T47D (cell line): ENCODE data around the gene EPS8L1.
A peak's percentile ranks its signal among the peaks of the same experiment; 100 is the strongest.
"Not testable (repeated sequence)": the region's sequence is repeated elsewhere in the genome, so short reads cannot be mapped to it uniquely, and the experiment has no call there.

ENCODE experiments used
- DNase-seq, 2 experiments: peaks; one replicate each; pipeline versions ENCODE4 v3.0.0 to v3.0.0-alpha.2; 2011 to 2012; ENCODE audit warnings: low read depth in 1 of 2, low spot score in 1 of 2
- JUND ChIP-seq: IDR thresholded peaks from 2 replicates; pipeline ENCODE4 v1.6.1; 2012; ENCODE audit warnings: low read depth
- in situ Hi-C: cut with HindIII; loops from 2 replicates; pipeline ENCODE4 v1.10.0; 2016; ENCODE audit warnings: low sequenced_read_pairs, low pct_unique_long_range_greater_than_20kb

Gene EPS8L1

DNA sequence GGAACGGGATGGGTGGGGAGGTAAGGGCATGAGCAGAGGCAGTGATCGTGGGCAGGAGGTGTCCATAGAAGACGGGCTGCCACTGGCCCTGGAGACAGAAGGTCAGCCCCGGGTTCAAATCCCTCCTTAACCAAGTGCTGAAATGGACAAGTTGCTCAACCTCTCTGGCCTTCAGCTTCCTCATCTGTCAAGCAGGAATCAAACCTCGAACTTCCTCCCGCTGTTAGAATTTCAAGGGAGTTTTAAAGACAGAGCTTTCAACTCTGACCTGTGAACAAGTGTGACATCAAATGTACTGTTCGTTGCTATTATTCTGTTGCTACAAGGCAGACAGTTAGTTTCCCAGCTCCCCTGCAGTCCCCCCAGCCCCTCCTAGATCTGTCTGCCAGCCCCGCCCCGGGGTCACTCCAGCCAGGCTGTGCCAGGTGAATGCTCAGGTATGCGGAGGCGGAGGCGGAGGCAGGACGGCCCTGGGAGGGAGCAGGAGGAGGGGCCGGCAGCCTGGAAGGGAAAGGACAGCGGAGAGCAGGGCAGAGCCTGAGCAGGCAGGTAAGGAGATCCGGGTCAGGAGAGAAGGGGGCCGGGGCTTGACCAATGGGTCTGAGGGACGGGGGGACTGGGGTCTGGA is at the start of gene EPS8L1:
EPS8L1 (plus strand) TSS at position 499 of the 628 bp plus-strand sequence. CDS start 576 bp downstream, outside the sequence.
- peak; percentile 67 to 87 for DNase-seq
- in situ Hi-C loops = no loop called here
- no peak for TF ChIP-seq JUND

DNA sequence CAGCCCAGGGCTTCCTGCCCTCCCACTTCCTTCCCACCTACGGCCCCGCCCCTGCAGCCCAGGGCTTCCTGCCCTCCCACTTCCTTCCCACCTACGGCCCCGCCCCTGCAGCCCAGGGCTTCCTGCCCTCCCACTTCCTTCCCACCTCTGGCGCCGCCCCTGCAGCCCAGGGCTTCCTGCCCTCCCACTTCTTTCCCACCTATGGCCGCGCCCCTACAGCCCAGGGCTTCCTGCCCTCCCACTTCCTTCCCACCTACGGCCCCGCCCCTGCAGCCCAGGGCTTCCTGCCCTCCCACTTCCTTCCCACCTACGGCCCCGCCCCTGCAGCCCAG is 48.6 kb upstream of the EPS8L1 start:
- in situ Hi-C loops = not testable (repeated sequence)
- DNase-seq = peak in 1 of 2 experiments; percentile 93

DNA sequence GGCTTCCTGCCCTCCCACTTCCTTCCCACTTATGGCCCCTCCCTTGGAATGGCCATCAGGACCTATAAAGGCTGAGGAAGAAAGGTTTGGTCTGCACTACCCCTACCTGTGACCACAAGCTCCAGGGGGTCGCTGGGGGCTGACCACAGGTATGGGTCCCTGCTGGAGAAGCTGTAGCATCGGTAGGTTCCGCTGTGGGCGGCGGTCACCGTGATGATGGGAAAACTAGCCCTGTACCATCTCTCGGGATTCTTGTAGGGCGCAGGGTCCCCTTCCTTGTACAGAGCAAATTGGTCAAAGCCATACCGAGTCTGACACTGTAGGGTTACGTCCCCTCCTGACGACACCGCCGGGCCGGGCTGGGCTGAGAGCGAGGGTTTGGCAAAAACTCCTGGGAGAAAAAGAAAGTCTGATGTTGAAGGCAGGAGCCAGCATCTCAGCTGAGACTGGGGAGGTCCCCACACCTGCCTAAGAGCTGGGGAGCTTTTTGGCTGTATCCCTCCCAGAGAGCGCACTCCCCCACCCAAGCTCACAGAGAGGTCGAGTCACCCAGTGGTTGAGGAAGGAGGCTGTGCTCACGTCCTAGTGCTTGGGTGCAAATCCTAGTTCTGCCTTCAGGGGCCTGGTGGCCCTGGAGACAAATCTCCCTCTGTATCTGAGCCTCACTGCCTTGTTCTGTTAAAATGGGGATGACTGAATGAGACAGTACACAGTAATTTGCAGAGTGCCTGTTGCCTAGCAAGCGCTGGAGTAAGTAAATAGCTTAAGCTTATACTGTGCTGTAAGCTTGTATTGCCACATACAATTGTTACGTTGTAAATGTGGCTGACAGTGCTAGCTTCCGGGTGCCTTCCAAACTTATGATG is 48.0 kb upstream of the EPS8L1 start:
- in situ Hi-C loops = no loop called here
- peak; percentile 21 to 61 for DNase-seq
- no peak for TF ChIP-seq JUND

DNA sequence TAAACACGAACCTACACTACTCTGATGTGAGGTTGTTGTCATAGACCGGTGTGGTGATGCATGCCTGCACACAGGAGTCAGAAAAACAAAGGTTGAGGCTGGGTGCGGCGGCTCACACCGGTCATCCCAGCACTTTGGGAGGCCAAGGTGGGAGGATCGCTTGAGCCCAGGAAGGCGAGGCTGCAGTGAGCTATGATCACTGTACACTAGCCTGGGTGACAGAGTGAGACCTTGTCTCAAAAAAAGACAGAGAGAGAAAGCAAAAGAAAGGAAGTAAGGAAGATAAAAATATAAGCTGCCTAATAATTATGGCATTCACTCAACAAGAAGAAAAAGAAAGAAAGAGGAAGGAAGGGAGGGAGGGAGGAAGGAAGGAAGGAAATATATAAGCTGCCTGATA is 46.9 kb upstream of the EPS8L1 start:
- no peak for TF ChIP-seq JUND
- in situ Hi-C loops = no loop called here
- no peak for DNase-seq

DNA sequence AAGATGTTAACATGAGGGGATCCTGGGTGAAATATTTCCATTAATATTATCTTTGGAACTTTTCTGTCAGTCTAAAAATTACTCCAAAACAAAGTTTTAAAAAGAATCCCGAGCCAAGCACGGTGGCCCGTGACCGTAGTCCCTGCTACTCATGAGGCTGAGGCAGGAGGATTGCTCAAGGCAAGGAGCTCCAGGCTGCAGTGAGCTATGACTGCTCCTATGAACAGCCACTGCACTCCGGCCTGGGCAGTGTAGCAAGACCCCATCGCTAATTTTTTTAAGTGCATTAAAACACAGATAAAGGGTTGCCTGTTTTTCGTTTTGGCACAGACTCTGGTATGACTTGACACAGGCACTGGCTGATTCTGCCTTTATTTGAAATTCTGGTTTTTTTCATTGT is 44.5 kb upstream of the EPS8L1 start:
- TF ChIP-seq JUND = no peak
- in situ Hi-C loops = no loop called here
- DNase-seq = no peak

DNA sequence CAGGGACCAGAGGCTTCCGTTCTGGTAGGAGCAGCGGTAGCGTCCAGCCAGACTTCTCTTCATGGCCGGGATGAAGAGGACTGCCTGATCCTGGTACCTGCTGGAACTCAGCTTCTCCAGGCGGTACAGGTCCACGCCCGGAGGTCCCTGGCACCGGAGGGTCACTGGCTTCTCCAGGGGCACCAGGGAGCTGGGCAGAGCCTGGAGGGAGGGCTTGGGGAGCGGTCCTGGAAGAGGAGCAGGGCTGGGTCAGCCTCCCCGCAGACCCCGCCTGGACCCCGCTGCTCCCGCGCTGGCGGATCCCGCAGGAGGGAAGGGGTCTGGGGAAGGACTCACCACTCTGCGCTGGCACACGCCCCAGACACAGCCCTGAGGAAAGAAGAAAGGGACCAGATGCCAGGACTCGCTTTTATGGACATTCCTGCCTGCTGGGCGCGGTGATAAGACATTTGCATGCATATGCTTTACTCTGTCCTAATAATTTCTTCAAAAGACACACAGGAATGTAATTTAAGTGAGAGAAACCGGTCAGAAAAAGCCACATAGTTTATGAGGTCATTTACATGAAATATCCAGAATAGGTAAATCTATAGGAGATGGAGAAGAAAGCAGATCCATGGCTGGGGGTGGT is 43.4 kb upstream of the EPS8L1 start:
- in situ Hi-C loops = no loop called here
- no peak for DNase-seq
- no peak for TF ChIP-seq JUND

DNA sequence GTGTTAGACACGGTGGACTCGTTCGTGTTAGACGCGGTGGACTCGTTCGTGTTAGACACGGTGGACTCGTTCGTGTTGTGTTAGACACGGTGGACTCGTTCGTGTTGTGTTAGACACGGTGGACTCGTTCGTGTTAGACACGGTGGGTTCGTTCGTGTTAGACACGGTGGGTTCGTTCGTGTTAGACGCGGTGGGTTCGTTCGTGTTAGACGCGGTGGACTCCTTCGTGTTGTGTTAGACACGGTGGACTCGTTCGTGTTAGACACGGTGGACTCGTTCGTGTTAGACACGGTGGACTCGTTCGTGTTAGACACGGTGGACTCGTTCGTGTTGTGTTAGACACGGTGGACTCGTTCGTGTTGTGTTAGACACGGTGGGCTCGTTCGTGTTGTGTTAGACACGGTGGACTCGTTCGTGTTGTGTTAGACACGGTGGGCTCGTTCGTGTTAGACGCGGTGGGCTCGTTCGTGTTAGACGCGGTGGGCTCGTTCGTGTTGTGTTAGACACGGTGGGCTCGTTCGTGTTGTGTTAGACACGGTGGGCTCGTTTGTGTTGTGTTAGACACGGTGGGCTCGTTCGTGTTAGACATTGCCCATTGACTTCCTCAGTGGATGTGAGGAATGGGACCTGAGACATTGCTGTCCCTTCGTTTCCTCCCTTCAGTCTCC is 42.6 kb upstream of the EPS8L1 start:
- DNase-seq, in situ Hi-C loops: not testable (repeated sequence)

DNA sequence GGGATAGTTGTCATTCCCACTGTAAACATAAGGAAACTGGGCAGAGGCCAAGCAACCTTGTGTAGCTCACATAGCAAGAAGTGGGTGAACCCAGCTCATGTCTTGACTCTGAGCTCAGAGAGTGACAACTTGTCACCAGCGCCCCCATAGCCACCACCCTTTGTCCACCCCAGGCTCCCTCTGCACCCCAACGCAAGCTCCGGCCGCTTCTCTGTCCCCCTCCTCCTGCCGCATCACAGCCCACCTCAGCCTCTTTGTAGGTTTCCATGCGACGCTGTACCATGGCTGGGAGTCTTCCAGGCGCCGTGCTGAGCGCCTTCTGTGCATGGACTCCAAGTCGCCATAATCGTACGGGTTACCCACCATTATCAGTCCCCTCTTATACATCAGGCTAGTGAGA is 40.9 kb upstream of the EPS8L1 start:
- TF ChIP-seq JUND = no peak
- DNase-seq = no peak
- in situ Hi-C loops = no loop called here

DNA sequence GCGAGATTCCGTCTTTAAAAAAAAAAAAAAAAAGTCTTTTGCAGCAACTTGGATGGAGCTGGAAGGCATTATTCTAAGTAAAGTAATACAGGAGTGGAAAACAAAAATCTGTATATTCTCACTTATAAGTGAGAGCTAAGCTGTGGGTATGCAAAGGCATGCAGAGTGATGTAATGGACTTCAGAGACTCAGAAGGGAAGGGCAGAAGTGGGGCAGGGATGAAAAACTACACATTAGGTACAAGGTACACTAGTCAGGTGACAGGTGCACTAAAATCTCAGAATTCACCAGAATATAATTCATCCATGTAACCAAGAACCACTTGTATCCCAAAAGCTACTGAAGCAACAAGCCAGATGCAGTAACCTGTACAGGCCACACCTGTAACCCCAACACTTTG is 39.6 kb upstream of the EPS8L1 start:
- in situ Hi-C loops = no loop called here
- DNase-seq = no peak
- TF ChIP-seq JUND = no peak

DNA sequence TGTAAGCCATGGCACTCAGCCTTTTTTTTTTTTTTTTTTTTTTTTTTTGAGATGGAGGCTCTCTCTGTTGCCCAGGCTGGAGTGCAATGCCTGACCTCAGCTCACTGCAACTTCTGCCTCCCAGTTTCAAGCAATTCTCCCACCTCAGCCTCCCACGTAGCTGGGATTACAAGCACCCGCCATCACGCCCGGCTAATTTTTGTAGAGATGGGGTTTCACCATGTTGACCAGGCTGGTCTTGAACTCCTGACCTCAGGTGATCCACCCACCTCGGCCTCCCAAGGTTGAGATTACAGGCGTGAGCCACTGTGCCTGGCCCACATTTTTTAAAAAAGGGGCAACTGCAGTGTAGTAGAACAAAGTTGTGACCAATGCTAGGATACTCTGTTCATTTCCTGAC is 38.1 kb upstream of the EPS8L1 start:
- in situ Hi-C loops, DNase-seq: not testable (repeated sequence)

DNA sequence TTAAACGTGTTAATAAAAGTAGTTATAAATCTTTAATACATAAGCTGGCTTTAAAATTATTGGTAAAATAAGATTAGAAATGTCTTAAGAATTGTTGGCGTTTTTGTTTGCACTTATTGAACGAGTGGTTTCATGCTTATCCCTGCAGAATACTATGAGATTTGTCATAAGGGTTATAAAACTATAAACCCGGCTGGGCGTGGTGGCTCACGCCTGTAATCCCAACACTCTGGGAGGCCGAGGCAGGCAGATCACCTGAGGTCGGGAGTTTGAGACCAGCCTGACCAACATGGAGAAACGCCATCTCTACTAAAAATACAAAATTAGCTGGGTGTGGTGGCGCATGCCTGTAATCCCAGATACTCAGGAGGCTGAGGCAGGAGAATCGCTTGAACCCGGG is 35.0 kb upstream of the EPS8L1 start:
- DNase-seq, in situ Hi-C loops: not testable (repeated sequence)

DNA sequence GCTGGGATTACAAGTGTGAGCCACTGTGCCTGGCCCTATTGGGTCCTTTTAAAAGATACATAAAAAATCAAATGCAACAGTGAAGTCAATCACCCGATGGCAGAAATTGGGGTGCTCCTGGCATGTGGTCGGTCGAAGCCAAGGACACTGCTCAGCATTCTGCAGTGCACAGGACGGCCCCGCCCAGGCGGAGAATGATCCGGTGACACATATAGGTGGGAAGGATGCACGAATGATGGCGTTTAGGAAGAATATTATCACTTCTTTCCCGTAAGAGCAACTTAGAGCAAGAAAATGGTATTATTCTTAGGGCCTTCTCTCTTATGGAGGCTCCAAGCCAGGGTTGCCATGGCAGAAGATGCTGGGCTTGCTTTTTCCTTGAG is 34.4 kb upstream of the EPS8L1 start:
- TF ChIP-seq JUND = no peak
- no peak for DNase-seq
- in situ Hi-C loops = no loop called here
